Measurements from ENCODE around the gene USP2.

- TF ChIP-seq CTCF (IDR thresholded peaks at IDR 0.05; ENCODE audit: borderline replicate concordance, extremely low read depth, low read length, poor library complexity, severe bottlenecking) (no peak), EZH2 (IDR thresholded peaks at IDR 0.05; ENCODE audit: borderline replicate concordance, low read depth, low read length, severe bottlenecking) (no peak)
Observed at GRCh38 chr11:119351232-119351631, 30.3 kb downstream of the USP2 start.
